AG09319 (cell line): ENCODE results near the gene SMPDL3A.

Source experiments
- DNase-seq: peaks from one replicate; pipeline ENCODE4 v3.0.0-alpha.2; 2010; ENCODE audit warnings: low read depth; ENCODE audit errors: extremely low read depth
- CTCF ChIP-seq: IDR thresholded peaks from 2 replicates; pipeline ENCODE4 v1.5.1; 2011; ENCODE audit warnings: low read depth, mild to moderate bottlenecking, inconsistent platforms, low read length, moderate library complexity

SMPDL3A gene

GRCh38 chr6:122758927-122759334 lies 30.1 kb upstream of the SMPDL3A start:
- no peak for DNase-seq
- no peak for TF ChIP-seq CTCF

- TF ChIP-seq CTCF = no peak
- no peak for DNase-seq
Observed at GRCh38 chr6:122760330-122760729, 28.7 kb upstream of the SMPDL3A start.

GRCh38 chr6:122766256-122766655 lies 22.8 kb upstream of the SMPDL3A start:
- no peak for TF ChIP-seq CTCF
- DNase-seq = no peak

GRCh38 chr6:122770835-122771601 lies 18.0 kb upstream of the SMPDL3A start:
- DNase-seq = no peak
- TF ChIP-seq CTCF = no peak; the same call in 1 of the 2 replicates

- DNase-seq = no peak
- TF ChIP-seq CTCF = no peak
Observed at GRCh38 chr6:122772724-122773415, 16.2 kb upstream of the SMPDL3A start.

GRCh38 chr6:122775975-122776374 lies 13.1 kb upstream of the SMPDL3A start:
- DNase-seq = no peak
- no peak for TF ChIP-seq CTCF

- no peak for TF ChIP-seq CTCF
- DNase-seq = no peak
Observed at GRCh38 chr6:122778302-122778701, 10.8 kb upstream of the SMPDL3A start.
